Muscle layer of colon (tissue), 2 donors: ENCODE data around the gene BACE2.

Source experiments
- H3K27ac ChIP-seq: one replicate; pipeline ENCODE4 v1.7.0; 2013; ENCODE audit warnings: low read depth, mild to moderate bottlenecking, low read length, moderate library complexity
- H3K27me3 ChIP-seq, 2 donors: one replicate each; pipeline ENCODE4 v1.7.0; 2013; ENCODE audit warnings: low read length in 2 of 2, mild to moderate bottlenecking in 2 of 2; ENCODE audit not compliant: insufficient read depth in 2 of 2, control insufficient read depth in 1 of 2
- H3K36me3 ChIP-seq: one replicate; pipeline ENCODE4 v1.7.0; 2013; ENCODE audit warnings: mild to moderate bottlenecking, low read length; ENCODE audit not compliant: insufficient read depth
- H3K4me1 ChIP-seq: one replicate; pipeline ENCODE4 v1.7.0; 2013; ENCODE audit warnings: mild to moderate bottlenecking, low read length; ENCODE audit not compliant: insufficient read depth
- H3K4me3 ChIP-seq, 2 donors: one replicate each; pipeline ENCODE4 v1.7.0; 2013; ENCODE audit warnings: low read length in 2 of 2, low read depth in 1 of 2, mild to moderate bottlenecking in 1 of 2, moderate library complexity in 1 of 2
- H3K9ac ChIP-seq: one replicate; pipeline ENCODE4 v1.7.0; 2013; ENCODE audit warnings: low read length
- H3K9me3 ChIP-seq: one replicate; pipeline ENCODE4 v1.7.0; 2013; ENCODE audit warnings: mild to moderate bottlenecking, low read length
- donor health status: abdominal sarcoma.
- donor health status: Adenocarcinoma of cecum.

Gene BACE2

GRCh38 chr21:41217671-41218385 is 49.9 kb downstream of the BACE2 start:
- no peak overlapping the region for H3K27ac ChIP-seq
- no peaks in the 10 kb centered on the region for H3K9me3 ChIP-seq
- H3K36me3 ChIP-seq = no peaks in the 10 kb centered on the region
- peaks cover 3% of the 10 kb centered on the region for H3K4me1 ChIP-seq
- H3K27me3 ChIP-seq = no peaks in the 10 kb centered on the region
- H3K9ac ChIP-seq = no peak overlapping the region
- no peak overlapping the region for H3K4me3 ChIP-seq

GRCh38 chr21:41219498-41220207 is 51.7 kb downstream of the BACE2 start:
- Histone ChIP-seq H3K4me3 (no peak overlapping the region), H3K4me1 (no peaks in the 10 kb centered on the region), H3K36me3 (no peaks in the 10 kb centered on the region), H3K9ac (no peak overlapping the region), H3K27me3 (no peaks in the 10 kb centered on the region), H3K27ac (no peak overlapping the region), H3K9me3 (no peaks in the 10 kb centered on the region)

GRCh38 chr21:41220208-41220733 is 52.3 kb downstream of the BACE2 start:
- Histone ChIP-seq H3K27ac (no peak overlapping the region), H3K4me3 (no peak overlapping the region), H3K27me3 (no peaks in the 10 kb centered on the region), H3K36me3 (no peaks in the 10 kb centered on the region), H3K9me3 (no peaks in the 10 kb centered on the region), H3K4me1 (no peaks in the 10 kb centered on the region), H3K9ac (no peak overlapping the region)

- H3K4me3 ChIP-seq = no peak overlapping the region
Observed at GRCh38 chr21:41222247-41223068, 54.5 kb downstream of the BACE2 start.

GRCh38 chr21:41226853-41227252 is 58.9 kb downstream of the BACE2 start:
- no peaks in the 10 kb centered on the region for H3K27me3 ChIP-seq
- no peaks in the 10 kb centered on the region for H3K4me1 ChIP-seq
- H3K4me3 ChIP-seq = no peak overlapping the region
- H3K27ac ChIP-seq = no peak overlapping the region
- no peak overlapping the region for H3K9ac ChIP-seq
- no peaks in the 10 kb centered on the region for H3K9me3 ChIP-seq
- peaks cover 21% of the 10 kb centered on the region for H3K36me3 ChIP-seq

More at GRCh38 chr21:41222247-41223068, 54.5 kb downstream of the BACE2 start:
- Histone ChIP-seq H3K27me3 (no peaks in the 10 kb centered on the region), H3K4me1 (no peaks in the 10 kb centered on the region), H3K36me3 (peaks cover 4% of the 10 kb centered on the region), H3K9ac (no peak overlapping the region), H3K27ac (no peak overlapping the region), H3K9me3 (no peaks in the 10 kb centered on the region)

GRCh38 chr21:41227357-41228005 is 59.5 kb downstream of the BACE2 start:
- Histone ChIP-seq H3K9ac (no peak overlapping the region), H3K4me3 (no peak overlapping the region), H3K27me3 (no peaks in the 10 kb centered on the region), H3K27ac (no peak overlapping the region), H3K36me3 (peaks cover 21% of the 10 kb centered on the region), H3K9me3 (no peaks in the 10 kb centered on the region), H3K4me1 (no peaks in the 10 kb centered on the region)

- Histone ChIP-seq H3K4me1 (no peaks in the 10 kb centered on the region), H3K4me3 (no peak overlapping the region), H3K36me3 (peaks cover 21% of the 10 kb centered on the region), H3K9ac (no peak overlapping the region), H3K27me3 (no peaks in the 10 kb centered on the region), H3K27ac (no peak overlapping the region), H3K9me3 (no peaks in the 10 kb centered on the region)
Observed at GRCh38 chr21:41228006-41228370, 60.0 kb downstream of the BACE2 start.

GRCh38 chr21:41228492-41228891 is 60.5 kb downstream of the BACE2 start:
- H3K4me3 ChIP-seq = no peak overlapping the region
- no peak overlapping the region for H3K27ac ChIP-seq
- H3K9ac ChIP-seq = no peak overlapping the region
- no peaks in the 10 kb centered on the region for H3K27me3 ChIP-seq
- H3K9me3 ChIP-seq = no peaks in the 10 kb centered on the region
- H3K4me1 ChIP-seq = no peaks in the 10 kb centered on the region
- peaks cover 21% of the 10 kb centered on the region for H3K36me3 ChIP-seq

- H3K4me3 ChIP-seq = no peak overlapping the region
Observed at GRCh38 chr21:41228958-41229357, 61.0 kb downstream of the BACE2 start.

GRCh38 chr21:41229509-41230248 is 61.7 kb downstream of the BACE2 start:
- H3K4me3 ChIP-seq = no peak overlapping the region
- no peak overlapping the region for H3K27ac ChIP-seq
- no peaks in the 10 kb centered on the region for H3K9me3 ChIP-seq
- H3K4me1 ChIP-seq = no peaks in the 10 kb centered on the region
- peaks cover 21% of the 10 kb centered on the region for H3K36me3 ChIP-seq
- no peak overlapping the region for H3K9ac ChIP-seq
- H3K27me3 ChIP-seq = no peaks in the 10 kb centered on the region

More at GRCh38 chr21:41228958-41229357, 61.0 kb downstream of the BACE2 start:
- Histone ChIP-seq H3K9ac (no peak overlapping the region), H3K27me3 (no peaks in the 10 kb centered on the region), H3K4me1 (no peaks in the 10 kb centered on the region), H3K9me3 (no peaks in the 10 kb centered on the region), H3K27ac (no peak overlapping the region), H3K36me3 (peaks cover 21% of the 10 kb centered on the region)
